Measurements from ENCODE around the gene FZD4. TPM values are rescaled to one million over a fixed set of nuclear protein-coding genes. Genes with fewer than 3 reads are reported as not detected.

FZD4 gene
- total and polyA plus RNA-seq, 2 donors (not counting 1 experiment from before 2014, with no cell fraction given), result 0.01 to 0.02 TPM

- H3K4me1 Mint-ChIP-seq, result no peaks in the 10 kb centered on the region
- Histone ChIP-seq H3K36me3 (replicated peaks in 1 of 2; ENCODE audit: control extremely low read depth in 1 of 2, control insufficient read depth in 1 of 2, extremely low read depth in 1 of 2, insufficient read depth in 2 of 2, low read length in 1 of 2) (no peaks in the 10 kb centered on the region), H3K9me3 (ENCODE audit: control extremely low read depth in 1 of 3, control insufficient read depth in 2 of 3, insufficient read depth in 1 of 3, low read length in 2 of 3) (no peaks in the 10 kb centered on the region), H2AFZ (ENCODE audit: insufficient read depth, low read depth, low read length, poor library complexity, severe bottlenecking) (no peak overlapping the region), H3K4me3 (ENCODE audit: control extremely low read depth in 1 of 5, extremely low read depth in 1 of 5, insufficient read depth in 1 of 5, low read depth in 2 of 5, low read length in 4 of 5) (no peak overlapping the region), H3K27me3 (replicated peaks in 1 of 4; ENCODE audit: control extremely low read depth in 1 of 4, control insufficient read depth in 3 of 4, insufficient read depth in 4 of 4, low read length in 3 of 4) (no peaks in the 10 kb centered on the region), H3K79me2 (ENCODE audit: control insufficient read depth, insufficient read depth, low read length) (no peaks in the 10 kb centered on the region), H3K4me2 (replicated peaks; ENCODE audit: low read depth, low read length, poor library complexity, severe bottlenecking) (no peak overlapping the region), H3K27ac (ENCODE audit: low read length in 2 of 2) (no peak overlapping the region), H4K20me1 (ENCODE audit: control insufficient read depth, insufficient read depth, low read length, poor library complexity, severe bottlenecking) (no peaks in the 10 kb centered on the region), H3K9ac (ENCODE audit: low read length) (no peak overlapping the region), H3K4me1 (ENCODE audit: control insufficient read depth in 2 of 2, insufficient read depth in 2 of 2, low read length in 2 of 2) (no peaks in the 10 kb centered on the region)
- H3K27ac Mint-ChIP-seq, result no peak overlapping the region
- no peak for DNase-seq
- intact Hi-C loops (cut with micrococcal nuclease), result no loop called here
- peaks cover 10% of the 10 kb centered on the region for H3K27me3 Mint-ChIP-seq
- ATAC-seq (ENCODE audit: low read depth), result no peak
- CTCF ChIA-PET, result interaction anchor here (0.6 to 7.7 kb wide), 3 partner anchors 343 to 479 kb away, joined by 3 to 123 read pairs (median 5); no protein-coding TSS in a partner anchor
- POLR2A ChIA-PET, result no interaction called here
- no peak overlapping the region for H3K4me3 Mint-ChIP-seq
- TF ChIP-seq EZH2 (IDR thresholded peaks at IDR 0.05; ENCODE audit: borderline replicate concordance, insufficient read depth, low read depth, low read length, poor library complexity, severe bottlenecking), result no peak
- no peak for TF ChIP-seq CTCF (IDR thresholded peaks at IDR 0.05)
- WGBS (ENCODE audit: insufficient coverage), result no CpG with 5 or more reads among the region's 4 CpGs
- no peaks in the 10 kb centered on the region for H3K9me3 Mint-ChIP-seq (ENCODE audit: insufficient read depth)
Observed at GRCh38 chr11:86941871-86942599, 13.2 kb downstream of the FZD4 start.

DNA sequence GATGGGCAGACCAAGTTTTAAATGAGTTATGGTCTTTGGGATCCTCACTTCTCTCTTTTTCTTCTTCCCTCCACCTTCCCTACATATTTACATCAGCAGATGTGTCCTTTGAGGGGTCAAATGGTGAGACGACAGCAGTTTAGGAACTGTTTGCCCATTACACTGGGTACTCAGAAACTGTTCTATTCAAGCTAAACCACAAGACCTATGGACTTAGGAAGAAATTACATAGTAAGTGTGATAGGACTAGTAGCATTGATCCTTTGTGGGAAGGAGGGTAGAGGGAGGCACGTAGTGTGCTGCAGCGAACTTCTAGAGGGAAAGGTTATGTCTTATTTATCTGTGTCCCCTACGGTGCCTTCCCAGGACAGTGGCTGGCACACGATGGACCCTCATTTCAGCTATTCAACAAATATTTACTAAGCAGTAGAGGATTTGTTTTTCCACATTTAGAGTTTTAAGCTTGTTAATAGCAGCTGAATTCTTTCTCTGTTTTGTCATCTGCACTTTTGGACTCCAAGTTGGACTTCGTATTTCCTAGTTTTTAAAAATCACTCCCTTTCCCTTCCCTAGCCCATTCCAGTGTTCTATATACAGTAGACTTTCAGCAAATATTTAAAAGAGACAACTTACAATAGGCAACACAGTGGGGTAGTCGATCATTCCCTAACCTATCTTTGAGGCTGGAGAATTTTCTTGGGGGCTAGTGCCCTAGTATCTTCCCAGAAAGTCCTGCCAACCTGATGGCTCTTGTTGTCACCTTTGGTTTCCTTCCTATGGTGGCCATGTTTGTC lies 13.9 kb downstream of the FZD4 start:
- ATAC-seq (ENCODE audit: low read depth) (no peak), DNase-seq (no peak)
- WGBS (ENCODE audit: insufficient coverage), result 93% methylated on average over 2 of the region's 7 CpGs
- no peaks in the 10 kb centered on the region for H3K36me3 ChIP-seq (replicated peaks in 1 of 2; ENCODE audit: control extremely low read depth in 1 of 2, control insufficient read depth in 1 of 2, extremely low read depth in 1 of 2, insufficient read depth in 2 of 2, low read length in 1 of 2)
- Mint-ChIP-seq H3K4me3 (no peak overlapping the region), H3K27ac (no peak overlapping the region), H3K4me1 (no peaks in the 10 kb centered on the region), H3K9me3 (ENCODE audit: insufficient read depth) (no peaks in the 10 kb centered on the region), H3K27me3 (peaks cover 10% of the 10 kb centered on the region)
- CTCF ChIA-PET, result interaction anchor here (0.6 to 7.7 kb wide), 3 partner anchors 344 to 480 kb away, joined by 3 to 123 read pairs (median 5); no protein-coding TSS in a partner anchor
- no peaks in the 10 kb centered on the region for H3K79me2 ChIP-seq (ENCODE audit: control insufficient read depth, insufficient read depth, low read length)
- POLR2A ChIA-PET, result no interaction called here
- no peak overlapping the region for H3K27ac ChIP-seq (ENCODE audit: low read length in 2 of 2)
- no peaks in the 10 kb centered on the region for H4K20me1 ChIP-seq (ENCODE audit: control insufficient read depth, insufficient read depth, low read length, poor library complexity, severe bottlenecking)
- intact Hi-C loops (cut with micrococcal nuclease), result no loop called here
- no peak overlapping the region for H2AFZ ChIP-seq (ENCODE audit: insufficient read depth, low read depth, low read length, poor library complexity, severe bottlenecking)
- no peak overlapping the region for H3K9ac ChIP-seq (ENCODE audit: low read length)
- H3K4me3 ChIP-seq (ENCODE audit: control extremely low read depth in 1 of 5, extremely low read depth in 1 of 5, insufficient read depth in 1 of 5, low read depth in 2 of 5, low read length in 4 of 5), result no peak overlapping the region
- no peak for TF ChIP-seq CTCF (IDR thresholded peaks at IDR 0.05)
- TF ChIP-seq EZH2 (IDR thresholded peaks at IDR 0.05; ENCODE audit: borderline replicate concordance, insufficient read depth, low read depth, low read length, poor library complexity, severe bottlenecking), result no peak
- no peaks in the 10 kb centered on the region for H3K4me1 ChIP-seq (ENCODE audit: control insufficient read depth in 2 of 2, insufficient read depth in 2 of 2, low read length in 2 of 2)
- no peaks in the 10 kb centered on the region for H3K27me3 ChIP-seq (replicated peaks in 1 of 4; ENCODE audit: control extremely low read depth in 1 of 4, control insufficient read depth in 3 of 4, insufficient read depth in 4 of 4, low read length in 3 of 4)
- no peaks in the 10 kb centered on the region for H3K9me3 ChIP-seq (ENCODE audit: control extremely low read depth in 1 of 3, control insufficient read depth in 2 of 3, insufficient read depth in 1 of 3, low read length in 2 of 3)
- H3K4me2 ChIP-seq (replicated peaks; ENCODE audit: low read depth, low read length, poor library complexity, severe bottlenecking), result no peak overlapping the region

Measured in B cell (primary cell).